Measurements from ENCODE around the gene THTPA.
A peak's percentile ranks its signal among the peaks of the same experiment; 100 is the strongest.

THTPA gene

GRCh38 chr14:23548351-23549318 lies 7.4 kb upstream of the THTPA start:
- no peak for DNase-seq (ENCODE audit: low read depth)
- H3K4me3 ChIP-seq (ENCODE audit: low read depth, low read length), result no peak overlapping the region

GRCh38 chr14:23550131-23550811 lies 5.8 kb upstream of the THTPA start:
- peak overlapping the region; percentile 58 for H3K4me3 ChIP-seq (ENCODE audit: low read depth, low read length)
- DNase-seq (ENCODE audit: low read depth), result no peak

- no peak for DNase-seq (ENCODE audit: low read depth)
- H3K4me3 ChIP-seq (ENCODE audit: low read depth, low read length), result peak overlapping the region; percentile 58
Measured at GRCh38 chr14:23550812-23551265, 5.2 kb upstream of the THTPA start.

- H3K4me3 ChIP-seq (ENCODE audit: low read depth, low read length), result peak within 1 kb of the TSS; percentile 58
- no peak for DNase-seq (ENCODE audit: low read depth)
Measured at GRCh38 chr14:23551266-23552028, 4.6 kb upstream of the THTPA start, which contains the start of gene ZFHX2. TSS of gene ZFHX2 (minus strand) at chr14:23551765. CDS start at chr14:23535325, 16,440 bp downstream.

GRCh38 chr14:23555533-23555881 lies 564 bp upstream of the THTPA start:
- H3K4me3 ChIP-seq (ENCODE audit: low read depth, low read length), result peak overlapping the region; percentile 91
- DNase-seq (ENCODE audit: low read depth), result no peak

GRCh38 chr14:23556700-23557440 lies 799 bp downstream of the THTPA start:
- no peak for DNase-seq (ENCODE audit: low read depth)
- peak overlapping the region; percentile 91 for H3K4me3 ChIP-seq (ENCODE audit: low read depth, low read length)

GRCh38 chr14:23557521-23557920 lies 1.4 kb downstream of the THTPA start:
- DNase-seq (ENCODE audit: low read depth), result no peak
- H3K4me3 ChIP-seq (ENCODE audit: low read depth, low read length), result no peak overlapping the region

GRCh38 chr14:23557946-23558345 lies 1.9 kb downstream of the THTPA start:
- DNase-seq (ENCODE audit: low read depth), result no peak
- H3K4me3 ChIP-seq (ENCODE audit: low read depth, low read length), result no peak overlapping the region

GRCh38 chr14:23558346-23559009 lies 2.4 kb downstream of the THTPA start:
- no peak for DNase-seq (ENCODE audit: low read depth)
- no peak overlapping the region for H3K4me3 ChIP-seq (ENCODE audit: low read depth, low read length)

GRCh38 chr14:23559010-23559925 lies 3.2 kb downstream of the THTPA start:
- H3K4me3 ChIP-seq (ENCODE audit: low read depth, low read length), result no peak overlapping the region
- no peak for DNase-seq (ENCODE audit: low read depth)

- no peak for DNase-seq (ENCODE audit: low read depth)
- H3K4me3 ChIP-seq (ENCODE audit: low read depth, low read length), result no peak overlapping the region
Measured at GRCh38 chr14:23559926-23560520, 4.0 kb downstream of the THTPA start.

- H3K4me3 ChIP-seq (ENCODE audit: low read depth, low read length), result no peak overlapping the region
- no peak for DNase-seq (ENCODE audit: low read depth)
Measured at GRCh38 chr14:23561259-23561658, 5.2 kb downstream of the THTPA start.

GRCh38 chr14:23561873-23562821 lies 6.1 kb downstream of the THTPA start:
- DNase-seq (ENCODE audit: low read depth), result no peak
- no peak overlapping the region for H3K4me3 ChIP-seq (ENCODE audit: low read depth, low read length)

GRCh38 chr14:23562822-23563472 lies 6.9 kb downstream of the THTPA start:
- H3K4me3 ChIP-seq (ENCODE audit: low read depth, low read length), result no peak overlapping the region
- no peak for DNase-seq (ENCODE audit: low read depth)

GRCh38 chr14:23563473-23564180 lies 7.6 kb downstream of the THTPA start:
- no peak overlapping the region for H3K4me3 ChIP-seq (ENCODE audit: low read depth, low read length)
- no peak for DNase-seq (ENCODE audit: low read depth)
